H1 (cell line): ENCODE results near the gene UPK2. TPM values are rescaled to one million over a fixed set of nuclear protein-coding genes. Genes with fewer than 3 reads are reported as not detected.

Experiments used
- polyA plus RNA-seq, 7 experiments: library from polyadenylated mRNA; depleted of rRNA in 3 of 7; stranded (reverse) in 5 of 7; unstranded in 2 of 7; fragments of >200 nt in 5 of 7; fragments of 200-250 nt in 2 of 7; gene quantifications; 1 replicate in 5 of 7; 2 replicates in 1 of 7; 4 replicates in 1 of 7; pipeline versions ENCODE4 v1.2.1 to v1.2.3, GENCODE V29; 2011 to 2013; ENCODE audit warnings: missing spikeins in 2 of 7, mixed read lengths in 2 of 7
- total RNA-seq: library from RNA; stranded (reverse); fragmentation: NEBNext Ultra II Directional; extraction: Animal tissue kit (Norgen Biotek cat#: 25700); gene quantifications from 2 replicates; pipeline ENCODE4 v1.2.1, GENCODE V29; 2021
- TF ChIP-seq, protein P1 (sequence below): IDR thresholded peaks from 2 replicates; pipeline ENCODE4 v1.6.1; 2012; ENCODE audit warnings: inconsistent platforms

Gene UPK2
- total and polyA plus RNA-seq, 2 of the 8 experiments (the other 6 are each of a cell fraction or from before 2014, with no cell fraction given) = 0.76 TPM; not detected in 1

DNA sequence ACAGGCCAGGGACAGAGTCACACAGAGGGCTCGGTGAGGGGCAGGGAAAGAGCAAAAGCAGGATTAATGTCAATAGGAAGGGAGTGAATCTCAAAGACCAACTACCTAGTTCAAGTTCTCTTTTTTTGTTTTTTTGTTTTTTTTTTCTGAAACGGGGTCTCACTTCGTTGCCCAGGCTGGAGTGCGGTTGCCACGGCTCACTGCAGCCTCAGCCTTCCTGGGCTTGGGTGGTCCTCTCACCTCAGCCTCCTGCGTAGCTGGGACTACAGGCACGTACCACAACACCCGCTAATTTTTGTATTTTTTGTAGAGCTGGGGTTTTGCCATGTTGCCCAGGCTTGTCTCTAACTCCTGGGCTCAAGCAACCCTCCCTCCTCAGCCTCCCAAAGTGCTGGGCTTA lies 20.7 kb upstream of the UPK2 start (continued):
- TF ChIP-seq, protein P1, sequence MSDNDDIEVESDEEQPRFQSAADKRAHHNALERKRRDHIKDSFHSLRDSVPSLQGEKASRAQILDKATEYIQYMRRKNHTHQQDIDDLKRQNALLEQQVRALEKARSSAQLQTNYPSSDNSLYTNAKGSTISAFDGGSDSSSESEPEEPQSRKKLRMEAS = no peak
- TF ChIP-seq, all 59 proteins: peak for 0
